22Rv1 (cell line): ENCODE results near the gene DIP2C.

ENCODE experiments used
- CTCF ChIP-seq: fragments of 450-650 bp; IDR thresholded peaks from 2 replicates; pipeline ENCODE4 v1.5.1; 2017; ENCODE audit warnings: mild to moderate bottlenecking
- ZFX ChIP-seq: fragments of 450-650 bp; IDR thresholded peaks from 2 replicates; pipeline ENCODE4 v1.6.1; 2017; ENCODE audit warnings: antibody characterized with exemption, borderline replicate concordance

DNA sequence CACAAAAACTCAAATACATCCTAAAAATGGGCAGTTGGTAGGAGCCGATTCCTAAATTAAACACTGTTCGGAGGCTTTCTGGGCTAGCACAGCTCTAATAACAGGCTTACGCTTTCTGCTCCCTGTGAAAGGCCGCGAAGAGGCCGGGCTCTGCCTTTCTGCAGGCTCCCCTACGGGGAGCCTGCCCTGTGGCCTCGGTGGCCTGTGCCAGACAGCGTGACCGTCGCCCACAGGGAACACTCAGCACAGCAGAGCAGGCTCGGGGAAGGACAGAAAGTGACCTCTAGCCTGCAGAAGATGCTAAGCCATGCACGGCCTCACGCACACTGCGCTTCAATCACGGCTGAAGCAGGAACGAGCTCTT is 64.2 kb downstream of the DIP2C start:
- TF ChIP-seq CTCF (no peak), ZFX (no peak)
